HG03139 (cell line): ENCODE results near the gene SLC38A8.

Experiments used
- ATAC-seq: cut with Tn5 transposase; IDR thresholded peaks from one replicate; pipeline ENCODE4 v1.9.1; 2021; ENCODE audit not compliant: unreplicated experiment

SLC38A8 gene

GRCh38 chr16:84068783-84069462 lies 26.3 kb upstream of the SLC38A8 start:
- ATAC-seq, result no peak

GRCh38 chr16:84068041-84068440 lies 25.4 kb upstream of the SLC38A8 start:
- no peak for ATAC-seq

- ATAC-seq, result no peak
These were observed 25.0 kb upstream of the SLC38A8 start for GRCh38 chr16:84067640-84068039.

- ATAC-seq, result no peak
These were observed 23.0 kb upstream of the SLC38A8 start for GRCh38 chr16:84065536-84066132.

GRCh38 chr16:84063980-84064379 lies 21.4 kb upstream of the SLC38A8 start:
- ATAC-seq, result no peak

- no peak for ATAC-seq
These were observed 20.4 kb upstream of the SLC38A8 start for GRCh38 chr16:84062734-84063640.

- ATAC-seq, result no peak
These were observed 18.7 kb upstream of the SLC38A8 start for GRCh38 chr16:84061236-84061819.

GRCh38 chr16:84059946-84060901 lies 17.6 kb upstream of the SLC38A8 start:
- no peak for ATAC-seq

GRCh38 chr16:84059111-84059510 lies 16.5 kb upstream of the SLC38A8 start:
- no peak for ATAC-seq

GRCh38 chr16:84058664-84059063 lies 16.1 kb upstream of the SLC38A8 start:
- no peak for ATAC-seq

- no peak for ATAC-seq
These were observed 15.6 kb upstream of the SLC38A8 start for GRCh38 chr16:84058211-84058610.

- no peak for ATAC-seq
These were observed 14.3 kb upstream of the SLC38A8 start for GRCh38 chr16:84056933-84057332.

GRCh38 chr16:84055801-84056634 lies 13.4 kb upstream of the SLC38A8 start:
- ATAC-seq, result no peak

GRCh38 chr16:84055366-84055765 lies 12.8 kb upstream of the SLC38A8 start:
- ATAC-seq, result no peak

GRCh38 chr16:84054916-84055315 lies 12.3 kb upstream of the SLC38A8 start:
- no peak for ATAC-seq

GRCh38 chr16:84054271-84054670 lies 11.7 kb upstream of the SLC38A8 start:
- no peak for ATAC-seq

GRCh38 chr16:84053237-84053636 lies 10.6 kb upstream of the SLC38A8 start:
- ATAC-seq, result no peak

GRCh38 chr16:84052071-84052622 lies 9.6 kb upstream of the SLC38A8 start:
- ATAC-seq, result no peak

GRCh38 chr16:84050316-84050715 lies 7.7 kb upstream of the SLC38A8 start:
- ATAC-seq, result no peak
